ENCODE results near the gene VMO1. TPM values are rescaled to one million over a fixed set of nuclear protein-coding genes. Genes with fewer than 3 reads are reported as not detected.
A peak's percentile ranks its signal among the peaks of the same experiment; 100 is the strongest.

VMO1 gene
- total and polyA plus RNA-seq, 9 of the 15 experiments (the other 6 are each of a cell fraction or from before 2014, with no cell fraction given): 0.31 TPM; not detected in 8

DNA sequence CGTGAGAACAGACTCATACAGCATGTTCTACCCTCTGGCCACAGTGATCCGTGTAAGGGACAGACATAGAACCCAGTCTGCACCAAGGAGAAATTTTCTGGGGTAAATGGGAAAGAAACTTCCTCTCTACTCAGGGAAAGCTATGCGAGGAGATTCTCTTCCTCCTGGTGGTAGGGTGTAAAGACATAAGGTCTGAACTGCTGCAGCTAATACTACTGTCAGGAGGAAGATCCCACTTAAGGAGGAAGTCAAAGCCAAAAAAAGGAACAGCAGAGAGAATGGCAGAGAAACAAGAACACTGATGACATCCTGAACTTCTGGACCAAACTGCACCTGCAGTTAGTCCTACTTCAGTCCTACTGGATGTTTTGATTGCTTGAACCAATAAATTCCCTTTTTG is 21.6 kb downstream of the VMO1 start:
- no peak for FAIRE-seq
- no peaks in the 10 kb centered on the region for H3K9me3 ChIP-seq (replicated peaks; ENCODE audit: control insufficient read depth, insufficient read depth, low read depth, low read length)
- H4K20me1 ChIP-seq (replicated peaks; ENCODE audit: control insufficient read depth, insufficient read depth, low read length): no peaks in the 10 kb centered on the region
- no peak overlapping the region for H3K4me3 ChIP-seq
- POLR2A ChIA-PET: interaction anchor here (1.6 kb wide), 1 partner anchor 9 kb away, joined by 4 read pairs; no protein-coding TSS in a partner anchor
- H3K79me2 ChIP-seq (ENCODE audit: control insufficient read depth, insufficient read depth, low read length): no peaks in the 10 kb centered on the region
- H3K4me1 ChIP-seq (replicated peaks in 1 of 2; ENCODE audit: control insufficient read depth in 2 of 2, insufficient read depth in 2 of 2, low read length in 2 of 2): no peaks in the 10 kb centered on the region; a peak in 1 of 5 replicates
- H3K27ac ChIP-seq (ENCODE audit: extremely low read depth, low read depth, low read length): no peak overlapping the region
- H3K4me2 ChIP-seq (ENCODE audit: insufficient read depth, low read length): no peak overlapping the region
- intact Hi-C loops (cut with micrococcal nuclease): no loop called here
- no peak for DNase-seq (ENCODE audit: extremely low read depth in 1 of 4, low spot score in 3 of 4)
- no peaks in the 10 kb centered on the region for H3K9me1 ChIP-seq (ENCODE audit: control insufficient read depth, insufficient read depth, low read length)
- WGBS (ENCODE audit: insufficient coverage, low coverage, missing lambda C conversion rate): 0% methylated on average over 3 of the region's 3 CpGs
- in situ Hi-C loops (cut with MboI): no loop called here
- no peak overlapping the region for H3K9ac ChIP-seq (ENCODE audit: insufficient read depth in 1 of 2, low read depth in 2 of 2, low read length in 2 of 2)
- CTCF ChIA-PET (ENCODE audit: low intra/inter-chr PET ratio): no interaction called here
- BruUV-seq (replicated peaks): no TSS peak
- no peak for ATAC-seq
- no peaks in the 10 kb centered on the region for H3K36me3 ChIP-seq (ENCODE audit: control insufficient read depth, insufficient read depth, low read length)
- TF ChIP-seq MCM5 (IDR thresholded peaks at IDR 0.05; ENCODE audit: low read depth) (no peak), SPI1 (IDR thresholded peaks at IDR 0.05; ENCODE audit: borderline replicate concordance, low read depth, low read length) (peak; percentile 59; the same call in 1 of the 2 replicates)
- H2AFZ ChIP-seq (ENCODE audit: low read depth, low read length): no peak overlapping the region
- H3K27me3 ChIP-seq (ENCODE audit: control insufficient read depth in 2 of 2, insufficient read depth in 2 of 2, low read length in 2 of 2): peaks cover 9 to 12% of the 10 kb centered on the region in 2 experiments

GRCh38 chr17:4759776-4760236 is 26.4 kb downstream of the VMO1 start:
- Histone ChIP-seq H3K9me3 (replicated peaks; ENCODE audit: control insufficient read depth, insufficient read depth, low read depth, low read length) (no peaks in the 10 kb centered on the region), H3K4me3 (no peak overlapping the region), H3K9ac (ENCODE audit: insufficient read depth in 1 of 2, low read depth in 2 of 2, low read length in 2 of 2) (no peak overlapping the region), H4K20me1 (replicated peaks; ENCODE audit: control insufficient read depth, insufficient read depth, low read length) (no peaks in the 10 kb centered on the region), H3K27ac (ENCODE audit: extremely low read depth, low read depth, low read length) (no peak overlapping the region), H3K36me3 (ENCODE audit: control insufficient read depth, insufficient read depth, low read length) (no peaks in the 10 kb centered on the region), H3K9me1 (ENCODE audit: control insufficient read depth, insufficient read depth, low read length) (no peaks in the 10 kb centered on the region), H3K27me3 (ENCODE audit: control insufficient read depth in 2 of 2, insufficient read depth in 2 of 2, low read length in 2 of 2) (peaks cover 8 to 21% of the 10 kb centered on the region in 2 experiments; a peak in 4 of 5 replicates), H3K79me2 (ENCODE audit: control insufficient read depth, insufficient read depth, low read length) (no peaks in the 10 kb centered on the region), H3K4me2 (ENCODE audit: insufficient read depth, low read length) (no peak overlapping the region), H2AFZ (ENCODE audit: low read depth, low read length) (no peak overlapping the region), H3K4me1 (replicated peaks in 1 of 2; ENCODE audit: control insufficient read depth in 2 of 2, insufficient read depth in 2 of 2, low read length in 2 of 2) (no peaks in the 10 kb centered on the region; a peak in 2 of 5 replicates)
- 2% methylated on average over 10 of the region's 10 CpGs for whole genome bisulfite sequencing (ENCODE audit: insufficient coverage, low coverage, missing lambda C conversion rate)
- ATAC-seq (no peak; the same call in 2 of the 3 replicates), DNase-seq (ENCODE audit: extremely low read depth in 1 of 4, low spot score in 3 of 4) (peak in 1 of 4 experiments; percentile 24), FAIRE-seq (no peak)
- no TSS peak for BruUV-seq (replicated peaks)
- intact Hi-C loops (cut with micrococcal nuclease) (no loop called here), in situ Hi-C loops (cut with MboI) (no loop called here)
- ChIA-PET CTCF (ENCODE audit: low intra/inter-chr PET ratio) (no interaction called here), POLR2A (no interaction called here)
- peak; percentile 64 for TF ChIP-seq CBFA2T3 (IDR thresholded peaks at IDR 0.05)
- TF ChIP-seq SP2 (IDR thresholded peaks at IDR 0.05; ENCODE audit: extremely low read depth, low read depth, low read length, poor library complexity, severe bottlenecking): no peak
- TF ChIP-seq MEIS2 (IDR thresholded peaks at IDR 0.05; ENCODE audit: partially characterized antibody): peak; percentile 35
- TF ChIP-seq CBFA2T2 (conservative IDR thresholded peaks at IDR 0.05): 0 out of 2 replicates have a peak, but pooled peaks have one; percentile 17
- no peak for TF ChIP-seq ZFP91 (CRISPR knock-in tag; IDR thresholded peaks at IDR 0.05)
- TF ChIP-seq, protein P1, sequence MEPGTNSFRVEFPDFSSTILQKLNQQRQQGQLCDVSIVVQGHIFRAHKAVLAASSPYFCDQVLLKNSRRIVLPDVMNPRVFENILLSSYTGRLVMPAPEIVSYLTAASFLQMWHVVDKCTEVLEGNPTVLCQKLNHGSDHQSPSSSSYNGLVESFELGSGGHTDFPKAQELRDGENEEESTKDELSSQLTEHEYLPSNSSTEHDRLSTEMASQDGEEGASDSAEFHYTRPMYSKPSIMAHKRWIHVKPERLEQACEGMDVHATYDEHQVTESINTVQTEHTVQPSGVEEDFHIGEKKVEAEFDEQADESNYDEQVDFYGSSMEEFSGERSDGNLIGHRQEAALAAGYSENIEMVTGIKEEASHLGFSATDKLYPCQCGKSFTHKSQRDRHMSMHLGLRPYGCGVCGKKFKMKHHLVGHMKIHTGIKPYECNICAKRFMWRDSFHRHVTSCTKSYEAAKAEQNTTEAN (CRISPR knock-in tag; IDR thresholded peaks at IDR 0.05): no peak
- no peak for TF ChIP-seq TCF3 (CRISPR knock-in tag; IDR thresholded peaks at IDR 0.05)
- peak; percentile 56 to 57; a peak in 2 of 4 replicates for TF ChIP-seq KDM1A (IDR thresholded peaks at IDR 0.05)
- TF ChIP-seq RCOR1 (IDR thresholded peaks at IDR 0.05; ENCODE audit: borderline replicate concordance in 1 of 2, low read depth in 2 of 2, low read length in 2 of 2): 0 out of 4 replicates have a peak, but pooled peaks of 1 of the 2 experiments have one; percentile 39
- TF ChIP-seq, protein P2, sequence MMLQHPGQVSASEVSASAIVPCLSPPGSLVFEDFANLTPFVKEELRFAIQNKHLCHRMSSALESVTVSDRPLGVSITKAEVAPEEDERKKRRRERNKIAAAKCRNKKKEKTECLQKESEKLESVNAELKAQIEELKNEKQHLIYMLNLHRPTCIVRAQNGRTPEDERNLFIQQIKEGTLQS (IDR thresholded peaks at IDR 0.05): peak; percentile 22; the same call in 1 of the 2 replicates
- TF ChIP-seq, protein P2 (CRISPR knock-in tag; conservative IDR thresholded peaks at IDR 0.05): no peak
